Measurements from ENCODE around the gene ZNF175.

GRCh38 chr19:51524666-51525264 is 46.3 kb upstream of the ZNF175 start:
- TF ChIP-seq CTCF (IDR thresholded peaks at IDR 0.05) (no peak), ZFX (IDR thresholded peaks at IDR 0.05; ENCODE audit: borderline replicate concordance) (no peak)
